ENCODE data around the gene KDM5B.

The KDM5B gene

GRCh38 chr1:202692959-202693555, 115.2 kb downstream of the KDM5B start:
- peak; percentile 9 for DNase-seq (ENCODE audit: low read depth)
- peak; percentile 40 for TF ChIP-seq CTCF (conservative IDR thresholded peaks at IDR 0.05; ENCODE audit: low read depth, low read length)
- no peak overlapping the region for H3K4me3 ChIP-seq (ENCODE audit: low read length)

- no peak overlapping the region for H3K4me3 ChIP-seq (ENCODE audit: low read length)
- TF ChIP-seq CTCF (conservative IDR thresholded peaks at IDR 0.05; ENCODE audit: low read depth, low read length), result no peak
- DNase-seq (ENCODE audit: low read depth), result no peak
Observed at GRCh38 chr1:202691816-202692215, 116.4 kb downstream of the KDM5B start.

GRCh38 chr1:202689493-202690342, 118.5 kb downstream of the KDM5B start:
- TF ChIP-seq CTCF (conservative IDR thresholded peaks at IDR 0.05; ENCODE audit: low read depth, low read length), result no peak
- DNase-seq (ENCODE audit: low read depth), result no peak
- no peak overlapping the region for H3K4me3 ChIP-seq (ENCODE audit: low read length)

- no peak for TF ChIP-seq CTCF (conservative IDR thresholded peaks at IDR 0.05; ENCODE audit: low read depth, low read length)
- no peak overlapping the region for H3K4me3 ChIP-seq (ENCODE audit: low read length)
- DNase-seq (ENCODE audit: low read depth), result no peak
Observed at GRCh38 chr1:202689082-202689481, 119.1 kb downstream of the KDM5B start.

GRCh38 chr1:202688401-202688800, 119.8 kb downstream of the KDM5B start:
- DNase-seq (ENCODE audit: low read depth), result no peak
- TF ChIP-seq CTCF (conservative IDR thresholded peaks at IDR 0.05; ENCODE audit: low read depth, low read length), result no peak

GRCh38 chr1:202687798-202688197, 120.4 kb downstream of the KDM5B start:
- no peak for TF ChIP-seq CTCF (conservative IDR thresholded peaks at IDR 0.05; ENCODE audit: low read depth, low read length)

More at GRCh38 chr1:202688401-202688800, 119.8 kb downstream of the KDM5B start:
- H3K4me3 ChIP-seq (ENCODE audit: low read length), result no peak overlapping the region

GRCh38 chr1:202687370-202687769, 120.9 kb downstream of the KDM5B start:
- H3K4me3 ChIP-seq (ENCODE audit: low read length), result no peak overlapping the region
- DNase-seq (ENCODE audit: low read depth), result no peak
- TF ChIP-seq CTCF (conservative IDR thresholded peaks at IDR 0.05; ENCODE audit: low read depth, low read length), result no peak

More at GRCh38 chr1:202687798-202688197, 120.4 kb downstream of the KDM5B start:
- no peak for DNase-seq (ENCODE audit: low read depth)
- H3K4me3 ChIP-seq (ENCODE audit: low read length), result no peak overlapping the region

Measured in retinal pigment epithelial cell (primary cell).